HG03442 (cell line): ENCODE data around the gene ZC3H18.

Experiments
- ATAC-seq: cut with Tn5 transposase; IDR thresholded peaks from one replicate; pipeline ENCODE4 v1.9.1; 2021; ENCODE audit warnings: mild to moderate bottlenecking, moderate library complexity; ENCODE audit not compliant: unreplicated experiment

ZC3H18 gene

DNA sequence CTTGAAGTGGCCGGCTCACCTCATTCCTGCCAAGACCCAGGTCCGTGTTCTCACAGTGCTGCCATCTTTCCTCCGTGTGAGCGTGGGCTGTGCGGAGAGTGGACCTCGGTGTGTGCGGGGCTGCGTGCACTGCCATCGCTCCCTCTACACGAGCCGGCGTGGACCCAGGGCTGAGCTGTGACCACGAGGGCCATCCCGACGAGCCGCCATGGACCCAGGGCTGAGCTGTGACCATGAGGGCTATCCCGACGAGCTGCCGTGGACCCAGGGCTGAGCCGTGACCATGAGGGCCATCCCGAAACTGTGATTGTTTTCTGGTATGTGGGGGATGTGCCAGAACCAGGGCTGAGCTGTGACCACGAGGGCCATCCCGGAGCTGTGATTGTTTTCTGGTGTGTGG, 101.6 kb downstream of the ZC3H18 start:
- ATAC-seq, result no peak

DNA sequence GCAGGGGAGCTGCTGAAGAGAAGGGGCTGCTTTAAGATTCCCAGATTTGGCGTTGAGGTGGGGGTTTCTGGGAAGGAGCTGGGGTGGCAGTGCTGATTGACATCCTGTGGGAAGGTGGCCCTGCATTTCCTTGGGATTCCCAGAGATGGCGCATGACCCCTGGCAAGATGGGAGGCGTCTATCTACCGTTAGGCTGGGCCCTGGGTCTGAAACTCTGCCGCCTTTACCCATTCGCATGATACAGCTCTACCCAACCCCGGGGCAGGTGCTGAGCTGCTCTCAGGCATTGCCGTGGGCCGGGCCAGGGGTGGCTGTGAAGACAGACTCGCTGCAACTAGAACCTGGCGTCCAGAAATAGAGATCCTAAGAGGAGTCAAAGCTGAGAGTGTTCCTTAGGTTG, 102.6 kb downstream of the ZC3H18 start:
- ATAC-seq, result no peak

GRCh38 chr16:88673716-88674379, 103.6 kb downstream of the ZC3H18 start:
- no peak for ATAC-seq

DNA sequence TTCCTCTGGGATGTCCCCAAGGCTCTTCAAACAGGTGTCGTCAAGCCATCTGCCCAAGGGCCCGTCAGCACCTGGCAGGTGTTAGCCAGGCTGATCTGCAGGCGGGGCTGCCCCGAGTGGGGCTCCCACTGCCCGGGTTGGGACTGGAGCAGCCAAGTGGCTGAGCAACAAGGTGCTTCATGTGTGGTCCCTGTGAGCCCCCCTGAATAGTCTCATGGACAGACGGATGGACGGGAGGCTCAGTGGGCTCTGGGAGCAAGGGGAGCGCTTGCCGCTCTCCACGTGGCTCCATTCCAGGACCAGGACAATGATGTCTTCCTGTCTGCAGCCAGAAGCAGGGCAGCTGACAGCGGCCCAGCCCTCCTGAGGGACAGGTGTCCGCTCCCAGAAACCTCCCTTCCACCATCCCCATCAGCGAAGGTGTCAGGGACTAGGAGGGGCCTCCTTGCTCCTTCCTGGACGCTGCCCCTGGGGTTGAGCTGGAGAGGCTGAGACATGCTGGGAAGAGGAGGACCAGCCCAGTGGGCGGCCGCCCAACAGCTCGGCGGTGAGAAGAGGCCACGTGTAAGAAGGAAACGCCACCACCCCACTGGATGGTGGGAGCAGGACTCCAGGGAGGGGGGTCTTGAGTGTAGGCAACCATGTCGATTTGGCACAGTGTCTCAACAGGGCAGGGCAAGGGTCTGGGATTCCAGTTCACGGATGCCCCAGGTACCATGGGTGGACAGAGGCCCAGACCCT, 106.5 kb downstream of the ZC3H18 start:
- no peak for ATAC-seq

- ATAC-seq, result no peak
Measured at GRCh38 chr16:88677721-88678120, 107.5 kb downstream of the ZC3H18 start.

DNA sequence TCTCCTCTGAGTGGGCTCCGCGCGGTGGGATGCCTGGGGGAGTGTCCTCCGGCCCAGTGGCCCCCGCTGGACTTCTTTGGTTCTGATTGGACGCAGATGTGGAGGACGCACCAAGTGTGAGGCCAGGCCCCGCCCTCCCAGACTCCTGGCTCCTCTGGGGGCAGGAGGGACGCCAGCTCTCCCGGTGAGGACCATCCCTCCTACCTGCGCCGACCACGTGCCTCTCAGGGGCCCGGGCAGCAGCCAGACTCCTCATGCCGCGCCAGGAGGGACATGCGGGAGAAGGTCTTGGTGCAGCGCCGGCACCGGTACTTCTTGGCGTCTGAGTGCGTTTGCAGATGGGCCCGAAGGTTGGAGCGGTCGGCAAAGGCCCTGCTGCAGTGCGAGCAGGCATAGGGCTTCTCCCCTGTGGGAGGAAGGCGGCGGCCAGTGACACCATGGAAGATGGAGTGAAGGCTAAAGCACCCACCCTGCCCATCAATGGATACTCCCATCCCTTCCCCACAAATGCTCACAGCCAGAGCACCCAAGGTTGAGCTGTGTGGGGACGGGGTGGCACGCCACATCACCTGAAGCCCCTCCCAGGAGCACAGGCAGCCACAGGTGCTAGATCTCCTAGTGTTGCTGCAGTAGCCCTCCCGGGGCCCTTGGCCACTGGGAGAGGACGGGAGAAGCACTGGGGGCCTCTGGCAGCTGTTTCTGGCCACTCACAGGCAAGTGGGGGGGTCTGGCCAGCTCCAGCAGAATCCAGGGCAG, 108.2 kb downstream of the ZC3H18 start:
- no peak for ATAC-seq

DNA sequence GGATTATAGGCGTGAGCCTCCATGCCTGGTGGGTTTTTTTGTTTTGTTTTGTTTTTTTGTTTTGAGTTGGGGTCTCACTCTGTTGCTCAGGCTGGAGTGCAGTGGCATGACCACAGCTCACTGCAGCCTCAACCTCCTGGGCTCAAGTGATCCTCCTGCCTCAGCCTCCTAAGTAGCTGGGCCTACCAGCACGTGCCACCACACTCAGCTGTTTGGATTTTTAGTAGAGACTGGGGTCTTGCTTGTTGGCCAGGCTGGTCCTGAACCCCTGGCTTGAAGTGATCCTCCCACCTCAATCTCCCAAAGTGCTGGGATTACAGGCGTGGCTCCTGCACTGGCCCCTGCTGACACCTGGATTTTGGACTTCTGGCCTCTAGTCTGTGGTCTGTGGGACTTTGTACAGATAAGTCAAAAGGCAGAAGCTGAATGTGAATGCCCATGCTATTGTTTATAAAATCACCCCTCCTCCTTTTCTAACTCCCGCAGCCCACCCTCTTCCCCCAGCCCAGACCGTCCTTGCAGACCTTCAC, 110.4 kb downstream of the ZC3H18 start:
- ATAC-seq, result no peak

- no peak for ATAC-seq
Measured at GRCh38 chr16:88681084-88681680, 111.0 kb downstream of the ZC3H18 start.
